AG10803 (cell line): ENCODE data around the gene ALPK3.

Experiments used
- DNase-seq: peaks from one replicate; pipeline ENCODE4 v3.0.0; 2010; ENCODE audit warnings: low read depth
- H3K4me3 ChIP-seq: 2 replicates; pipeline ENCODE4 v1.5.1; 2011; ENCODE audit warnings: mild to moderate bottlenecking, low read length, control low read depth
- CTCF ChIP-seq: conservative IDR thresholded peaks from 2 replicates; pipeline ENCODE4 v1.5.1; 2011; ENCODE audit warnings: mild to moderate bottlenecking, low read length, control low read depth, inconsistent platforms

ALPK3 gene

GRCh38 chr15:84816694-84817465, at the start of gene ALPK3:
ALPK3 (plus strand) TSS chr15:84817356; CDS start chr15:84817453, 97 bp downstream.
- no peak within 1 kb of the TSS for H3K4me3 ChIP-seq
- no peak for DNase-seq
- no peak for TF ChIP-seq CTCF

- no peak for DNase-seq
- no peak for TF ChIP-seq CTCF
These were observed 45.1 kb upstream of the ALPK3 start for GRCh38 chr15:84772031-84772430.

GRCh38 chr15:84772467-84772866, 44.7 kb upstream of the ALPK3 start:
- DNase-seq: no peak
- H3K4me3 ChIP-seq: no peak overlapping the region

More at GRCh38 chr15:84772031-84772430, 45.1 kb upstream of the ALPK3 start:
- no peak overlapping the region for H3K4me3 ChIP-seq

GRCh38 chr15:84773716-84774115, 43.4 kb upstream of the ALPK3 start:
- no peak overlapping the region for H3K4me3 ChIP-seq
- no peak for TF ChIP-seq CTCF
- no peak for DNase-seq

More at GRCh38 chr15:84772467-84772866, 44.7 kb upstream of the ALPK3 start:
- TF ChIP-seq CTCF: no peak

GRCh38 chr15:84775867-84776449, 41.2 kb upstream of the ALPK3 start:
- no peak for DNase-seq
- no peak overlapping the region for H3K4me3 ChIP-seq
- TF ChIP-seq CTCF: no peak

GRCh38 chr15:84778194-84778593, 39.0 kb upstream of the ALPK3 start:
- TF ChIP-seq CTCF: no peak
- H3K4me3 ChIP-seq: no peak overlapping the region
- no peak for DNase-seq

- no peak for TF ChIP-seq CTCF
- DNase-seq: no peak
These were observed 36.7 kb upstream of the ALPK3 start for GRCh38 chr15:84780492-84780891.

More at GRCh38 chr15:84780492-84780891, 36.7 kb upstream of the ALPK3 start:
- H3K4me3 ChIP-seq: no peak overlapping the region
